Cardiac fibroblast (primary cell): Measurements from ENCODE around the gene ADAMTSL3.
"Not testable (repeated sequence)": the region's sequence is repeated elsewhere in the genome, so short reads cannot be mapped to it uniquely, and the experiment has no call there.

ENCODE experiments used
- DNase-seq, 2 donors: peaks; one replicate each; pipeline versions ENCODE4 v3.0.0 to v3.0.0-alpha.2; 2010; ENCODE audit warnings: low read depth in 2 of 2
- H3K4me3 ChIP-seq, 2 donors: replicated peaks in 1 of 2; 1 replicate in 1 of 2; 2 replicates in 1 of 2; pipeline ENCODE4 v1.5.1; 2011; ENCODE audit warnings: low read depth in 2 of 2, low read length in 2 of 2, mild to moderate bottlenecking in 2 of 2, moderate library complexity in 1 of 2
- TF ChIP-seq, protein P1 (sequence below): IDR thresholded peaks from one replicate; pipeline ENCODE4 v1.5.1; 2011; ENCODE audit warnings: low read depth, mild to moderate bottlenecking, low read length, inconsistent platforms

ADAMTSL3 gene

DNA sequence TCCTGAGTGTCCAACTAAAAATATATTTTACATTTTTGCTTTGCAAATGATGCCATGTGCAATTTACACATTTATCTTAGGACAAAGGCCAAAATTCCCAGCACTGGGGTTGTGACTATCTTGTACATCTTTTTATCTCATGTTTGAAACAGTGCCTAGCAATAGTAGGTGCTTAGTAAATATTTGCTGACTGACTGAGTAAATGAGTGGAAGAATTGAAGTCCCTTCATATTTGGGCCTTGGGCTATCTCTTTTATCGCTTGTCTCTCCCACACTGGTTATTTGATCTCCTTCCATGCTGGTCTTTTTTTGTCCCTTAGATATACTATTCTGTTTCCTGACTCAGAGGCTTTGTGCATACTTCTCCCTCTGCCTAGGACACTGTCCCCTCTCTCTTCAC lies 368.6 kb downstream of the ADAMTSL3 start:
- no peak overlapping the region for H3K4me3 ChIP-seq
- TF ChIP-seq, protein P1, sequence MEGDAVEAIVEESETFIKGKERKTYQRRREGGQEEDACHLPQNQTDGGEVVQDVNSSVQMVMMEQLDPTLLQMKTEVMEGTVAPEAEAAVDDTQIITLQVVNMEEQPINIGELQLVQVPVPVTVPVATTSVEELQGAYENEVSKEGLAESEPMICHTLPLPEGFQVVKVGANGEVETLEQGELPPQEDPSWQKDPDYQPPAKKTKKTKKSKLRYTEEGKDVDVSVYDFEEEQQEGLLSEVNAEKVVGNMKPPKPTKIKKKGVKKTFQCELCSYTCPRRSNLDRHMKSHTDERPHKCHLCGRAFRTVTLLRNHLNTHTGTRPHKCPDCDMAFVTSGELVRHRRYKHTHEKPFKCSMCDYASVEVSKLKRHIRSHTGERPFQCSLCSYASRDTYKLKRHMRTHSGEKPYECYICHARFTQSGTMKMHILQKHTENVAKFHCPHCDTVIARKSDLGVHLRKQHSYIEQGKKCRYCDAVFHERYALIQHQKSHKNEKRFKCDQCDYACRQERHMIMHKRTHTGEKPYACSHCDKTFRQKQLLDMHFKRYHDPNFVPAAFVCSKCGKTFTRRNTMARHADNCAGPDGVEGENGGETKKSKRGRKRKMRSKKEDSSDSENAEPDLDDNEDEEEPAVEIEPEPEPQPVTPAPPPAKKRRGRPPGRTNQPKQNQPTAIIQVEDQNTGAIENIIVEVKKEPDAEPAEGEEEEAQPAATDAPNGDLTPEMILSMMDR, result no peak
- no peak for DNase-seq

DNA sequence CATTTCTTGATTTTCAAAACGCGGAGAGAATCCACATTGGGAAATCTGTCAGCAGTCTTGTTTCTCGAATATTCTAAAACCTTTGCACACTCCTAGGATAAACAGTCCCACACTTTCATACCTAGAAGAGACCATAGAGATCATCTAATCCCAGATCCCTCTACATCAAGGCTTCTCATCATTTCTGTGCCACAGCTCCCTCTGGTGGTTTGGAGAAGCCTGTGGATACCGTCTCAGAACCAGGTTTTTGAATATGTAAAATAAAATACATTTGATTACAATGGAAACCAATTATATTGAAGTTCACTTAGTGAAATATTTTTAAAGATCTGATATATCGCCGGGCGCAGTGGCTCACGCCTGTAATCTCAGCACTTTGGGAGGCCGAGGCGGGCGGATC lies 369.7 kb downstream of the ADAMTSL3 start:
- TF ChIP-seq, protein P1, result peak; percentile 69
- no peak overlapping the region for H3K4me3 ChIP-seq
- peak; percentile 58 to 64 for DNase-seq

DNA sequence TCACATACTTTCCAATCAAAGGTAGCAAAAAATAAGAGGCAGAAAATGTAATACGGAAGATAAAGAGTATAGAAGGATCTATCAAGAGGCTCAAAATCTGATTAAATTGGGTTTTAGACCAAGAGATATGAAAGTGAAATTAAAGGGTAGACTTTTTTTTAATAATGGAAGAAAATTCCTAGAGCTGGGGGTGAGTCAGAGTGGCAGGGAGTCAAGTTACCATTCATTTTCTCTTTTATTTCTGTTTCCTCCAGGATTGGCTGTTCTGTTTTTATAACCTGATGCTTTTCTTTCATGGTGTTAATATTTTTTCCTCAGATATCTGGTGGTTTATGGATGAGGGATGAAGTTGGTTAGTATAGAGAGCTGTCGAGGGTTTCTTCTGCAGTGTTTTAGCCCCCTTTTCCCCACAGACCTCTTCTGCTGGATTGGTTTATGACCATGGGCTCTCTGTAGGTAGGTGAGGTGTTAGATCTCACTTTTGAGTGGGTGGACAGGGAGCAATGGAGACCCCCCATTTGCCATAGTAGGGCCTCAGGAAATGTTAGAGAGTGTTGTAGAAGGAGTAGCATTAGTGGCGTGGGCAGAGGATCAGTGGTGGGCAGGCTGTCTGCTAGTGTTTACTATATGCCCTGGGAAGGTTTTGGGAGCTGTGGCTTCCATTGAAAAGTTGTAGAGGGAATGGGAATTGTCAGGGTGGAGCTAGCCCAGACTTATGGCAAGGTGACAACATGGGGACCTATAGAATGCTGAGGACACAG lies 380.1 kb downstream of the ADAMTSL3 start:
- TF ChIP-seq, protein P1, result no peak
- no peak overlapping the region for H3K4me3 ChIP-seq
- peak; percentile 10 to 22 for DNase-seq

DNA sequence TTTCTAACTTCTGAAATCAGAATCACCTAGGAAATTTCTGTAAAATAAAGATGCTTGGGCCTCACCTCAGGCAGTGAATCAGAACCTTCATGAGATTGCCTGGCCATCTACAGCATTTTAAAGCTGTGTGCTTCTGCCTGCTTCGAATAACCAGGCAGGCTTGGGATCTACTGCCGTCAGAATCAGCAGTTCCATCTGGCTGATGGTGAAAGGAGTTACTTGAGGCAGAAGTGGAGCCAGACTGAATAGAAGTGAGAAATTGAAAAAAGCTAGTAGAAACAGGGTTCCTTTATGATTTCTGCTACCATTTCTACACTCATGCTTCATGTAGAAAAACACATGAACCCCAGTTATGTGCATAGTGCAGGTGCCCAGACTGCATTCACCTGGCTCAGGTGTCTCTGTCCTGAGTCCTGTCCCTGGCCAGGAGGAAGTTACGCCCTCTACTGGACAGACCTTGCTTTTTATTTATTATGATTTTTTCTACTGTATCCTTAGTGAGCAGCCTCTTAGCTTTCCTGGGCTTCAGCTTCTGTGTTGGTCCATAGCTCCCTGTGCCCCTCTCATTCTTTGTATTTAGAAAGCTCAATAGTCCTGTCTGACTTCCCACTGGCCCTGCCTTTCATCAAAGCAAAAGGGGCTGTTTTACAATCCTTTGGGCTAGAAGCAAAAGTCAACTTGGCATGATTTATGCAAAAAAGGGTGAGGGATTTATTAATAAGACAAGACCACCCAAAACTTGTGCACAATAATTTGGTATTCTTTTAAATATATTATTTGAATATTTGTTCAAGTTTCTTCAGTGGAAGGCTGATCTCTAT lies 380.9 kb downstream of the ADAMTSL3 start:
- peak; percentile 3 to 10 for DNase-seq
- TF ChIP-seq, protein P1, result peak; percentile 44
- H3K4me3 ChIP-seq, result no peak overlapping the region

DNA sequence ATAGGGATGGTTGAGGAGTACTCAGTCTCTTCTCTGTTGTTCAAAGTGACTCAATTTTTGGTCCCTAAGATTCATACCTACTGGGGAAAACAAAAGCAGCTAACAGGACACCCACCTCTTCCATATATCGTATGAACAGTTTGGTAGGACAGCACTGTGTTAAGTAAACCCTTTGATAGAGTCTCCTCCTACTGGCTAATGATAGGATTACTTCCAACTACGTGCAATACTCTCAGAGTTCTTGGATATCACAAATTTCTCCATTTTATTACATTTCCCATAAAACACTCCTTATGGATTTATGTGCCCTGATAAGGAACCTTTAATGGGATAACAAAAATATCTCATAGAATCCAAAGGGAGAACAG lies 381.5 kb downstream of the ADAMTSL3 start:
- peak; percentile 66 to 68 for DNase-seq
- H3K4me3 ChIP-seq, result no peak overlapping the region
- TF ChIP-seq, protein P1, result peak; percentile 56

DNA sequence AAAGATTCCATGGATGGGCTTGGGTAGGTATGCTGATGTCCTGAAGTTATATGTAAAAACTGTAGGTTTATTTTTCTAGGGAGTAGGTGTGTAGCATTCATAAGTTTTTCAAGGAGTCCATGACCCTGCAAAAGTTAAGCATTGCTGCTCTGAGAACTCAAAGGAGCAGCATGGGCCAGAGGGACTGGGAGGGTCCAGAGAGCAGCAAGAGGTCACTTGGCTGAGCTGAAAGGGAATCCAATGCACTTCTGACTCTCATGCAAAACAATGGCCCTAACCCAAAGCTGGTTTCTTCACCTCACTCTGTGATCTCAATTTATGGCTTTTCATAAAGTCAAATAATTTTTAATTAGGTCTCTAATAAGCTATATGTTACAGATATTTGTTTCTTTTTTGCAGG lies 383.4 kb downstream of the ADAMTSL3 start:
- H3K4me3 ChIP-seq, result no peak overlapping the region
- DNase-seq, result no peak
- TF ChIP-seq, protein P1, result no peak

DNA sequence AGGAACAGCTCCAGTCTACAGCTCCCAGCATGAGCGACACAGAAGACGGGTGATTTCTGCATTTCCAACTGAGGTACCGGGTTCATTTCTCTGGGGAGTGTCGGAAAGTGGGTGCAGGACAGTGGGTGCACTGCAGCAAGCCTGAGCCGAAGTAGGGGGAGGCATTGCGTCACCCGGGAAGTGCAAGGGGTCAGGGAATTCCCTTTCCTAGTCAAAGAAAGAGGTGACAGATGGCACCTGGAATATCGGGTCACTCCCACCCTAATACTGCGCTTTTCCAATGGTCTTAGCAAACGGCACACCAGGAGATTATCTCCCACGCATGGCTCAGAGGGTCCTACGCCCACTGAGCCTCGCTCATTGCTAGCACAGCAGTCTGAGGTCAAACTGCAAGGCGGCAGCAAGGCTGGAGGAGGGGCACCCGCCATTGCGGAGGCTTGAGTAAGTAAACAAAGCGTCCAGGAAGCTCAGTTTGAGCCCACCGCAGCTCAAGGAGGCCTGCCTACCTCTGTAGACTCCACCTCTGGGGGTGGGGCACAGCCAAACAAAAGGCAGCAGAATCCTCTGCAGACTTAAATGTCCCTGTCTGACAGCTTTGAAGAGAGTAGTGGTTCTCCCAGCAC lies 388.6 kb downstream of the ADAMTSL3 start:
- not testable (repeated sequence) for H3K4me3 ChIP-seq, DNase-seq
